Fibroblast of the conjunctiva (primary cell): ENCODE results near the gene ACAA1.

Source experiments
- DNase-seq: peaks from one replicate; pipeline ENCODE4 v3.0.0-alpha.2; 2010; ENCODE audit warnings: low read depth

The ACAA1 gene

DNA sequence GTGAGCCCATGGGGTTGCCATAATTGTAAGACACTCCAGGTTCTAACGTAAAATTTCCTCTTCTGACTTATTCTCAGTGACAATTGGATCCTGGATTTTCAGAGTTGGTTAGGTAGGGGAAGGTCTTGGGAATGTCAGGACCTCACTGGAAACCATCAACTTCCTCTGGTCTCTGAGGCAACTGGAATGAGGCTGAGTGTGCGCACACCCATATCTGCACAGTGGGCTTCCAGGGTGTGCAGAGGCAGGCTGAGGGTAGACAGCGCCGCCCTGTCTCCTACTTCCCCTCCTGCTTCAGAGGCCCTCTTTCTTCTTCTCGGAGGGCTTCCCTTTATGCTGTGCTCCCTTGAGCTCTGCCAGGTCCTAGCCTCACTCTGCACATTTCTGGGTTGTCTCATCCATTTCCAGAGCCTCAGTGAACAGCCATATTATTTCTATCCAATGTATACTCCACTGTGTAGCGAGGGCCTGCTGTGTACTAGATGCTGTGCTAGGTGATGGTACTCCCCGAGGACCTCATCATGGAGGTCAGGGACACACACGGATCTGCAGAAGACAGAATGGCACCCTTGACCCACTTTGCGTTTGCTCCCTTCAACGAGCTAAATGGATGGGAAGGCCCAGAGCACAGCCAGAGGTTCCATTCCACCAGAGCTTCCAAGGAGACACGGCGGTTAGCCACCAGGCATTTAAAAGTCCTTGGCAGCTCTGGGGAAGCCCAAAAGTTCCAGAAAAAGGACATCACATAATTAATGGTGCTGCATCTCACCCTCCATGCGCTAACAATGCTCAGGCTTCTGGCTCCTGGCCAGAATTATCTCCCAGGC lies 18.3 kb downstream of the ACAA1 start:
- no peak for DNase-seq

DNA sequence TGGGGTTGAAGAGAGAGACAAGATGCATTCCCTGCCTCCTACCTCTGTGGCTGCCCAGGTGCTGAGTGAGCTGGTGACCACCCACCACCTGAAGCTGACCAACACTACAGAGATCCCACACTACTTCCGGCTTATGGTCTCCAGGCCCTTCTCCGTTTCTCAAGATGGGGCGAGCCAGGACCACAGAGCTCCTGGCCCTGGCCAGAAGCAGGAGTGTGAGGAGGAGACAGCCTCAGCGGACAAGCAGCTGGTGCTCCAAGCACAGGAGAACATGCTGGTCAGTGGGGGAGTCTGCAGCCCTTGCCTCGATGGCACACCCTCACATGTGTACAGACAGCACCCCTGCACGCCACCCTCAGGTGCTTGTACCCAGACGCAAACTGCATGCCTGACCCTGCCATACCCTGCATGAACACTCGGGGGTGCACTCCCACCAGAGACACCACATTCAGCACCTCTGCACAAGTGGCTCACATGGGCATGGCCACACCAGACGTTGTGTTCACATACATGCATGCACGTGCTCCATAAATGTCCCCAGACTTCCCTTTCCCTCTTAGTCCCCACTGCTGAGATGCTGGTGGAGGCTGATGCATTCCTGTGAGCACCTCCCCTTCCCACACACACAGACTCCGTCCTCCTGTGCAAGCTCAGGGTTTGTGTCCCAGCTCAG lies 19.0 kb downstream of the ACAA1 start:
- DNase-seq = peak; percentile 16

DNA sequence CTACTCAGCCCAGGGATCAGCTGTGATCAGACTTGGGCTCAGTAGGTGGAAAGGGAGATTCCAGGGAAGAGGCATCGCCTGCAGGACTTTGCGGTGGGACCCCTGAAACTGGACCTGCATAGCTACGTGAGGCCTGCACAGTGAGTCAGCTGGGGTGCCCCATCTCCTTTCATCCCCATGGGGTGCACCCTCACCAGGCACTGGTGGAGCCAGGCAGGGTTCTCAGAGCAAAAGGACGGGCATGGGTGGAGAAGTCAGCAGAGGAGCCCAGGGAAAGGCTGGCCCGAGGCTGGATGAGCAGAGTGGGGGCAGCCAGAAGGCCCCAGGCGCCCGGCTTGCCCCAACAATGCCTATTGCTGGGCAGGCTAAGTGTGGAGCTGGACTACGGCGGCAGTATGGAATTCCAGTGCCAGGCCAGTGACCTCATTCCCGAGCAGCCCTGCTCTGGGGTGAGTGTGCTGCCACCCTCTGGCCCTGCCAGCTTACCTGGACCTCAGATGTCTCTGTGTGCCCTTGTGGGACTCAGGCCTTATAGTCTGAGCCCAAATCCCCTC lies 19.7 kb downstream of the ACAA1 start:
- no peak for DNase-seq

DNA sequence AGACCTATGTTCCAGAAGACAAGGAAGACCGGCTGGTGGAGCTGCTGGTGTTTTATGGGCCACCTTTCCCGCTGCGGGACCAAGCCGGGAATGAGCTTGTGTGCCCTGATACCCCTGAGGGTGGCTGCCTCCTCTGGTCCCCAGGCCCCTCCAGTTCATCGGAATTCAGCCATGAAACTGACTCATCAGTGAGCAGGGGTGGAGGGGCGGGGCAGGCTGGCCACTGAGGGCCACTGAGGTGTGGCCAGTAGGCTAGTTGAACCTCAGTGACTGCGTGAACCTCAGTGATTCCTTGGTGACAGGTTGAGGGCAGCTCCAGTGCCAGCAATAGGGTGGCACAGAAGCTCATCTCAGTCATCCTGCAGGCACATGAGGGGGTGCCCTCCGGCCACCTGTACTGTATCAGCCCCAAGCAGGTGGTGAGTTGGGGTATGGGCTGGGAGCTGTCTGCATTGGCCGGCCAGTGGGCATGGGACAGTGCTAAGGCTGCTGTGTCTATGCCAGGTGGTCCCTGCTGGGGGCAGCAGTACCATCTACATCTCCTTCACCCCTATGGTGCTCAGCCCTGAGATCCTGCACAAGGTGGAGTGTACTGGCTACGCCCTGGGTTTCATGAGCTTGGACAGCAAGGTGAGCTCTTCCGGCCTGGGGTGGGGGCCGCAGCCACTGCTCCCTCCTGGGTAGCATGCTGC lies 20.3 kb downstream of the ACAA1 start:
- no peak for DNase-seq

DNA sequence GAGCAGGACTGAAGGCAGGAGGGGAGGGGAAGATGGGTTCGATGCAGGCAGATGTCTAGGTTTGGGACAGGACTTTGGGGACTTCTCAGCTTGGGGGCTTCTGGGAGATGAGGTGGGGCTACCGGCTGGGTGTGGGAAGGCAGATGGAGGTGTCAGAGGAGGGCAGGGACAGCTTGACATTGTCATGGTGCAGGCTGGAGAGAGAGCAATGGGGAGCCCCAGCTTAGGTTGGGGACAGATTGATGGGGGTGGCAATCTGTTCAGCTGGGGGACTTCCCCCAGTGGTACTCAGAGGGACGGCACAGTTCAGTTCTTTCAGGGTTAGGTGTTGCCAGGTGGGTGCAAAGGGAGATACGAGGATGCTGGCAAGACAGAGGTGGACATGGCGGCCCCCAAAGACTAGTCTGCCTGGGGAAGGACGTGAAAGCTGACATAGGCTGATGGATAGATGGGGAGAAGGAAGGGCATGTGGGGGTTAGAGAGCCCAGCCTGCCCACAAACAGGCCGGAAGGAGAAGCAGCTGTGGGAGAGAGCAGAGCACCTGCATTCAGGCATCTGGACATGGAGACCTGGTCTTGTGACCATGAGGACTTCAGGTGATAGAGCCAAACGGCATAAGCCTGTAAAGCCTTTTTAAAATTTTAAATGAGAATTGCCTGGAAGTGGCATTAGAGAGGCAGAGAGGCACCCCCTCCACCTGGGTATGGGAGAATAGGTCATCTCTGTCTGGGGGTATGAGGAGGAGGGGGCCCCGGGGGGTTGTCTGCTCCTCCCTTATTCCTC lies 21.1 kb downstream of the ACAA1 start:
- no peak for DNase-seq

DNA sequence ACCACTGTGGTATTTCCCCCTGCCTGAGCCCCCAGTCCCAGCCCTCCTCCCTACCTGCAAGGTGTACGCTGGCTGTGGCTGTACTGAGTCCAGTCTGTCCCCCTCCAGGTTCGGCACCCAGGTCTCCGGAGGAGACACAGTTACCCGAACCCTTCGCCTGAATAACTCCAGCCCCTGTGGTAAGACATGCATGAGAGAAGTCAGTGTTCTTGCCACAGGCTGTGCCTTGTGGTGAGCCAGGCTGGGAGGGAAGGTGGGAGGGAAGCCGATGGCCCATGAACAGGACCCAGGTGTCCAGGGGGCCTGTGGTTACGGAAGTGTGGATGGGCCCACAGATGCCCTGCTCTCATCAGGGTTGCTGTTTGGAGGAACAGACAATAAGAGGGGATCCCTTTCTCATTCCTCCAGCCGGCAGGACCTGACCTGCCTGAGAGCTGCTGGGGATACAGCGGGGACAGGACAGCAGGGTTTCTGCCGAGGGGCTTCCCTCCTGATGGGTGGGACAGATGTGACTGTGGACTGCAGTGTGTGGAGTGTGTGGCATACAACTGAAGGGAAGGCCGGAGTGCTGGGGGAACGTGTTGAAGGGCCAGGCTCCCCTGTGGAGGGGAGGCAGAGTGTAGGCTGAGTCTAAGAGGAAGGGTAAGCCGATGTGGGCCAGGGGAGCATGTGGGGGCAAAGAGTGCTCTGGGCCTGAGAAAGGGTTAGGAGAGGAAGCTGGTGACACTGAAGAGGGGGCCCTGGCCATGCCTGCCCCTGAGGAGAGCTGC lies 21.9 kb downstream of the ACAA1 start:
- no peak for DNase-seq

DNA sequence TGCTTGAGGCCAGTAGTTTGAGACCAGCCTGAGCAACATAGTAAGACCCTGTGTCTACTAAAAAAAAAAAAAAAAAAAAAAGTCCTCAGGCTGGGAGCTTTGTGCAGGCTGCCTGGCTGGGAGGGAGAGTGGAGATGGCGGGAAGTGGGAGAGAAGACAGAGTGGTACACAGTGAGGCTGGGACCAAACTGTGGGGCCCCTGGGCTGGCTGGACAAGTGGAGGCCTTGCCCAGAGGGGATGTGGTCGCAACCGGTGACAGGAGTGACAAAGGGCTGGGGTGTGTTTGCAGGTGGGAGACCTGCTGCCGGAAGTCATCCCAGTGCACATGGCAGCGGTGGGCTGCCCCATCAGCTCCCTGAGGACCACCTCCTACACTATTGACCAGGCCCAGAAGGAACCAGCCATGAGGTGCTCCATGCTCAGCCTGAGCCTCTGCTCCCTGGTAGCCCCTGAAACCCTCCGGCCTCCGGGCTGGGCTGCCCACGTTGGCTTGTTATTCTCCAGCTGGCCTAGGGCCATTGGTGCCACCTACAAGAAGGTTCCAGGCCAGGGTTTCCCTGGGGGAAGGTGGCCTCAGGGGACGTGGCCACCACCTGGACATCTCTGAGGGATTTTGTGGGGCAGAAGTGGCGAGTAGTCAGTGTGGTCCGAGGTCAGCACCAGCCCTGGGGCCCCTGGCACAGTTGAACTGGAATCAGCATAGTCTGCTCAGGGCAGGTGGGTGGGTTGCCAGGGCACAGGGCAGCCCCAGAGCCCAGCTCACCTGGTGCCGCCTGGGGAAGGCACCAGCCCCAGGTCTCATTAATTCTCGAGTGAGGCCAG lies 22.7 kb downstream of the ACAA1 start:
- DNase-seq = no peak

DNA sequence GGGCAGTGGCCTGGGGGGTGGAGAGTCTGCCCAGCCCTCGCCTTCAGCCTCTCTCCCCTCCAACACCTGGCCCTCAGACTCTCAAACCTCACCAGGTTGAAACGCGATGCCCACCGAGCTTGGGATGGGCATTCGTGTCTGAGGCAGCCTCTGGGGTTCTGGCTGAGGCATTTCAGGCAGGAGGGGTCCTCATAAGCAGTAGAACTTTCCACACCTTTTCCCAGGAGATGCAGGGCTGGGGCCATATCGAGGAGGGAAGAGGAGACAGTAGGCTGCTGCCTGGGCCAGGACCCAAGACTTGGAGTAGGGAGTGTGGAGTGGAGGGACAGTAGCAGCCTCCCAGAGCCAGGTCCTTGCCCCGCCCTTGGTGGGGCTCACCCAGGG lies 24.6 kb downstream of the ACAA1 start:
- DNase-seq = no peak

DNA sequence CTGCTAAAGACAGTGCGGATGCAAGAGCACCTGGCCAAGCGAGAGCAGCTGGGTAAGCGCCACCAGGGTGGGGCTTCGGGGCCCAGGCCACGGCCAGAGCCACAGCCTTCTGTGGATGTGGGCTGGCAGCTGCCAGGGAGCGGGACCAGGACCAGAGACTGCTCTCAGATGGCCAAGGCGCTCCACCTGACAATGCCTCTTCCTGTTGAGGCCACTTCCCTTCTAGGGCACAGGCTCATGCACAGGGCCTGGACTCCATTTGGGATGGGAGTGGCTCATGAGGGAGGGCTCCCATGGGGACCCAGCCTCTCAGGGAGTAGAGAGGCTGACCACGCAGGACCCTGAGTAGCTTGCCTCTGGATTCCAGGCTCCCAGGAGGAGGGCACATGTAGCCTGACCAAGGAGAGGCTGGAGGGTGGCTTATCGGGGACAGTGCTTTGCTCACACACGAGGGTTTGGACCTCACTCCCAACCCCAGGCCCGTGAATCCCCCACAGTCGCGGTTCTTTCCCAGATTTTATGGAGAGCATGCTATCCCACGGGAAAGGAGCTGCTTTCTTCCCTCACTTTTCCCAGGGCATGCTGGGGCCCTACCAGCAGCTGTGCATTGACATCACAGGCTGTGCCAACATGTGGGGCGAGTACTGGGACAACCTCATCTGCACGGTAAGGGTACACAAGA lies 25.1 kb downstream of the ACAA1 start:
- DNase-seq = no peak

DNA sequence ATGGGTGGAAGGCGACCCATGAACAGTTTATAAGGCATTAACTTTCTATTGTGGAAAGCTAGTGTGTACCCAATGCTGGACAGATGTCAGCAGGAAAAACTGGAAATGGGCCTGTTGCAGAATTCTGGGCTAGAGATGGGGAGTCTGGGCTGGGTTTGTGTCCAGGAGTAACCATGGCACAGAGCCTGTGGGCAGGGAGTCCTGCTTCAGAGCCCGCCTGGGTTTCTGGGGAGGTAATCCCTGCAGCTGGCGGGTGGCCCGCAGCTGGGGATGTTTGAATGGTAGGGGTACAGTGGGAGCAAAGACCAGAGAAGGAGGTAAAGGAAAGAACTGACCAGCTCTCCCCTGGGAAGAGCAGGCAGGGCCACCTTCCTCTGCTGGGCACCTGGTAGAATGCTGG lies 25.7 kb downstream of the ACAA1 start:
- DNase-seq = no peak

DNA sequence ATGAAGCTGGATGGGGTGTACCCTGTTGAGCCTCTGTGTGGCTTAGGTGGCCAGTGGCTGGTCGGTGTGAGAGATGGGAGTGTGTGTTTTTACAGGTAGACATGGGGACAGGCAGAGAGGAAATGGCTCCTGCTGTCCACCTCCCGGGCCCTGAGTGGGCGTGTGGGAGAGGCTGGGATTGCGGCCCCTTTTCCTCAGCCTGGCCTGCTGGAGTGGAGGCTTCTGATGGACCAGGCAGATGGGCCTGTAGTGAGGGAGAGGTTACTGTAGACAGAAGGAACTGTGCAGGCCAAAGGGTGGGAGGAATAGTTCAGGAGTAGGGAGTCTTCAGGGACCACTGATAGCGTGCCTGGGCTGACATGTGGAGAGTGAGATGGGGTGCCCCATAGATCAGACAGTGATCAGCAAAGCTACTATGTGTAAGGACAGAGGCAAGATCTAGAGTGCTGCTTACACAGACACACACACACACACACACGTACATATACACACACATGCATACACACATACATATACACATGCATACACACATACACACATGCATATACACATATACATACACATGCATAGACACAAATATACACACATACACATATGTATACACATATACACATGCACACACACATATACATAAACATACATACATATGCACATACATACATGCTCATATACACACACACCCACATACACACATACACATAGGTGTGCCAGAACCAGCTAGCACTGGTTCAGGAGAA lies 26.4 kb downstream of the ACAA1 start:
- DNase-seq = no peak

DNA sequence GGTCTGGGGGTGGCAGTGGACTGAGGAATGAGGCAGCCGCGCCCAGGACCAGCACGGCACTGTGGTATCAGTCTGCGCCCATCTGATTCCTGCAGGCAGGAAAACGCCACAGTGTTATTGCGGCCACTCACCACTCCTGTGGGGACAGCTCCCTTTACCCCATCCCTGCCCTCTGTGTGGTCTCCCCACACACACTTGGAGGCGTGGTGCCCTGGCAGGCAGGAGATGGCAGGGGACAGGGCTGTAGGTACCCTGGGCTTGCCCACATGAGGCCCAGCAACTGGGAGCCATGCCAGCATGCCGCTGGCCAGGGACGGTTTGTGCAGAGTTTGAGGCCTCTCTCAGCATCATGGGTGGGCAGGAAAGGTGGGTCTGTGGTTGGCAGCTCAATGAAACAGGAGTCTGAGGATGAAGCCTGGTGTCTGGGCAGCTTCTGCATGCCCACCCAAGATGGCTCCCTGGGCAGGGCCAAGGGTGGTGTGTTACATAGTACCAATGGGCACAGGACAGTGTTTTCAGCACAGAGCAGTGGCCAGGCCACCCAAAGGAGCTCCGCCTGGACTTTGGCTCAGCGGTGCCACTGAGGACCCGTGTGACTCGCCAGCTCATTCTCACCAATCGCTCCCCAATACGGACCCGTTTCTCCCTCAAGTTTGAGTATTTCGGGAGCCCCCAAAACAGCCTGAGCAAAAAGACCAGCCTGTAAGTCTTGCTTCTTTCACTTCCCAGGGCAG lies 27.2 kb downstream of the ACAA1 start:
- DNase-seq = no peak

DNA sequence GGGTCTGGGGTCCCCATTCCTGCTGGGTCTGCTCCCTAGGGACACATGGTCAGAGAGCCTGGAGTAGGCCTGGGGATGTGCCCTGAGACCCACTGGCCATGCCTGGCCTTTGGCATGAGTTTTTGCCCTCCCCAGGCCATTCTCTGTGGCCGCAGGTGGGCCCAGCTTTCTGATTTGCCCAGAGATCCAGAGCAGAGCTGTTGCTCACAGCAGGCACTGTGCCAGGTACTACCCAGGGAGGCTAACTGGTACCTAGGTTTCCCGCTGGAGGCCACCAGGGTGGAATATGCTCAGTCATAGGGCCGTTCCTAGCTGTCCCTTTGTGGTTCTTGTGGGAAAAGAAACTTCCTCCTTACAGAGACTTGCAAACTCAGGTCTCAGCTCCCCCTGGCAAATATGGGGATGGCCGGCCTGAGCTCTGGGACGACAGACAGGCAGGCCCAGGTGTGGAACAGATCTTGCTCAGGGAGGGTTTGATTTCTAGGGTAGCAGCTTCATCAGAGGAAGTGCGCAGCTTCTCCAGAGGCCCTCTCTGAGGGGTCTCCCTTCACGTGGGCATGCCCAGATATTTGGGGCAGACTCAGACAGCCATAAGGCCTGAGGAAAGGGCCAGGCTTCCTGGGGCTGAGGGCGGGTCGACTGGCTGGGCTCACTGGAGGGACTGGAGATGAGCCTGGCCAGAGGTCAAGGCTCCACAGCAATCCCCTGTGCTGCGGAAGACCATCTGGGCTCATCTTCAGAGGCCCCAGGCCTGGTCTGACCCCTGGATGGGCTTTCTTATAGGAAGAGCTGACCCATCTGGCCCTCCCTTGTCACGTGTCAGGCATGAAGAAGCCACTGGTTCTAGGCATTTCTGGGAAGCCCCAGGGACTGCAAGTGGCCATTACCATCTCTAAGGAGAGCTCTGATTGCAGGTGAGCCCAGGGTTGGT lies 28.0 kb downstream of the ACAA1 start:
- DNase-seq = no peak

DNA sequence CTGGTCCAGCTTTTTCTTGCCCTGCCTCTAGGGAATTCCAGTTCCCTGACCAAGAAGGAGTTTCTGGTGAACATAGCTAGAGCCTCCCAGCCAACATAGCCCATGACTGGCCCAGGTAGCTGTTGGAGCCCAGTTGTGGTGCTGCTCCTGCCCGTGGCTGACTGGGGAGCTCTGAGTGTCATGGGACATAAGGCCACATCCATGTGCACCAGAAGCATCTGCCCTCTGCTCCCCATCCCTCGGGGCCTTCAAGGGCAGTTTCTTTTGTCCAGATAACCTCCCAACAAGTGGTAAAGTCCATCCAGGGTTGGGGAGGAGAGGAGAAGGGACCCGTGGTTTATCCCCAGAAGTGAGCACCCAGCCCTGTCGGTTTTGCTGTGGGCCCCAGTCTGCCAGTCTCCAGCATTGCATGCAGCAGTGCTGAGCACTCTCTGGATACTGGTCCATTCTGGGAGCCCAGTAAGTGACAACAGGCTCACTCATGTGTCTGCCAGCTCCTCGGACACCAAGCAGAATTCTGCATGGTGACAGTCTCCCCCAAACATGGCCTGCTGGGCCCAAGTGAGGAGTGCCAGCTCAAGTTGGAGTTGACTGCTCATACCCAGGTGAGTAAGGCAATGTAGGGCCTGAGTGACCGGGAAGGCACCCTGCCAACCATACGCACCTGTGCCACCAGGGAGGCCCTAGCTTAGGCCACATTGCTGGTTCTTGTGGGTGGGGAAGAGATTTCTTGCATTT lies 28.8 kb downstream of the ACAA1 start:
- no peak for DNase-seq

DNA sequence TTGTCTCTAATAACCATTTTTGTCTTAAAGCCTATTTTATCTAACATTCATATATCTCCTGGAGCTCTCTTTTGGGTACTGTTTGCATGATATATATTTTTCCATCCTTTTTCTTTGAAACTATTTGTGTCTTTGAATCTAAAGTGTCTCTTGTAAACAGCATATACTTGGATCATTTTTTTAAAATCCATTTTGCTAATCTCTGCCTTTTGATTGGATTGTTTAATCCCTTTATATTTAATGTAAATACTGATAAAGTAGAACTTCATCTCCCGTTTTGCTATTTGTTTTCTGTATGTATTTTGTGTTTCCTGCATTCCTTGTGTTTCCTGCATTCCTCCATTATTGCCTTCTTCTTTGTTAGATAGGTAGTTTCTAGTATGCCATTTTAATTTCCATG lies 31.4 kb downstream of the ACAA1 start:
- no peak for DNase-seq

DNA sequence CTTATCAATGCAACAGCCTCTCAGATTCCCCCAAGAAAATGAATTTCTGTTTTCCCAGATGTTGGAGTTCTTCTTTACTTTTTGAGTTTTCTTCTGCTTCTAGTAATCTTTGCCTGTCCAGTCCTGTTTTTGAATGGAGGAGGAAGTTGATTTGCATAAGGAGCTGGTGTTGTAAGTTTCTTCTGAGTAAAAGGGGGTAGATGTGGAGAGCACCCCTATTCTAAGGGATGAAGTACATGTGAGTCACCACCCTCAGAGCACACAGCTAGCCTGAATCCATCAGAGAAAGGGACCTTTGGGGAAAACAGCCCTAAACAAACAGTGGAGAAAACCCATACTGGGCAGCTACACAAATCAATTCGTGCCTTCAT lies 34.5 kb downstream of the ACAA1 start:
- DNase-seq = no peak
